Mucosa of descending colon (tissue), 3 donors: ENCODE results near the gene RSPH6A. TPM values are rescaled to one million over a fixed set of nuclear protein-coding genes. Genes with fewer than 3 reads are reported as not detected.
A peak's percentile ranks its signal among the peaks of the same experiment; 100 is the strongest.

ENCODE experiments used
- ATAC-seq: fragments of 200-7000 bp; cut with Tn5 transposase; one replicate; pipeline ENCODE4 v1.9.1; 2020; ENCODE audit warnings: mild to moderate bottlenecking, moderate library complexity
- DNase-seq, 3 donors: peaks; one replicate each; pipeline ENCODE4 v3.0.0-alpha.2; 2020
- H3K36me3 ChIP-seq: fragments of 200-600 bp; one replicate; pipeline ENCODE4 v1.8.0; 2021; ENCODE audit warnings: low read depth, mild to moderate bottlenecking
- H3K4me1 ChIP-seq: fragments of 200-600 bp; one replicate; pipeline ENCODE4 v1.8.0; 2021; ENCODE audit warnings: low read depth, mild to moderate bottlenecking
- H3K4me3 ChIP-seq: fragments of 200-600 bp; one replicate; pipeline ENCODE4 v1.8.0; 2021; ENCODE audit warnings: mild to moderate bottlenecking
- H3K9me3 ChIP-seq: fragments of 200-600 bp; one replicate; pipeline ENCODE4 v1.8.0; 2021; ENCODE audit warnings: mild to moderate bottlenecking
- intact Hi-C, 2 donors: fragments of 100-400 bp; cut with DNase I in 1 of 2; cut with micrococcal nuclease in 1 of 2; formaldehyde crosslinking; loops; one replicate each; pipeline versions ENCODE4 v1.11.0 to v1.11.1; 2022; cut with DNase I, micrococcal nuclease
- total RNA-seq, 3 donors: library from RNA; stranded (reverse); fragmentation: NEBNext Ultra II Directional in 2 of 3; extraction: Animal tissue kit (Norgen Biotek cat#: 25700) in 2 of 3; gene quantifications; one replicate each; pipeline versions ENCODE4 v1.2.1 to v1.2.4, GENCODE V29; 2021 to 2023
- TF ChIP-seq, protein P1 (sequence below): fragments of 200-600 bp; IDR thresholded peaks from one replicate; pipeline ENCODE4 v1.8.0; 2022; ENCODE audit warnings: antibody characterized with exemption, mild to moderate bottlenecking
- donor health status: DM: no; HTN: no; CAD: no; lungs with moderate emphysema.
- donor health status: DM: no; HTN: no; CAD: no.
- donor health status: DM: no; HTN: yes; CAD: no.

RSPH6A gene
- total RNA-seq, 3 donors from 2014 or later = 0.16 to 0.24 (median 0.20) TPM

DNA sequence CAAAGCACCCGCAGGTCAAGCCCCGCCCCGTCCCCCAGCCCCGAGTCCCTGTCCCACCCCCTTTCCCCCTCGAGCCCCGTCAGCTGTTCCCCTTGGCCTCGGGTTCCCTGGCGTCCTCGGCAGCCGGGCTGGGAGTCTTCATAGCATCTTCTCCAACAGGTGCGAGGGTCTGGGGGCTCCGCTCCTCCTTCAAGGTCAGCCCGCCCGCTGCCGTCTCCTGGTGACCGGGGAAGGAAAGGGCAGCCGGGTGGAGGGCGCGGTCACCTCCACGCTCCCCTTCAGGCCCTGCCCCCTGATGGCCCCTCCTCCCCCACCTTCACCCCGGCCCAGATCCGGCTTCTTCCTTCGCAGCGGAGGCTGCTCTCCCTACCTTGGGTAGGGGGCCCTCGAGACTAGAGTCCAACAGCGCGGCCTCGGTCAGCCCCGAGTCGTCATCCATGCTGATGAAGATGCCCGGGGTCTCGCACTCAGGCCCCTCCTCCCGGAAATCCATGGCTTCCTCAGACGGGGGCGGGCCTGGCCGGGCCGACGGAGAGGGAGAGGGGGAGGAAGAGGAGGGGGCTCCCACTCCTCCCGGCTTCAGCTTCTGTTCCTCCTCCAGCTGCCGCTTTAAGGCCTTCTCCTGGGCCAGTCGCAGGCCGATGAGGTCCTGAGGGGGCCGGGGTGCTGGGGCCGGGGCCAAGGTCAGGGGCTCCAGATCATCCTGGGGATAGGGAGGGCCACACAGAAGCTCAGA, 541 bp upstream of the RSPH6A start:
- no peak for ATAC-seq
- Histone ChIP-seq H3K36me3 (no peaks in the 10 kb centered on the region), H3K9me3 (no peaks in the 10 kb centered on the region), H3K4me3 (no peak overlapping the region), H3K4me1 (peaks cover 3% of the 10 kb centered on the region)
- intact Hi-C loops = no loop called here
- peak in 1 of 3 donors; percentile 34 for DNase-seq
- TF ChIP-seq, protein P1, sequence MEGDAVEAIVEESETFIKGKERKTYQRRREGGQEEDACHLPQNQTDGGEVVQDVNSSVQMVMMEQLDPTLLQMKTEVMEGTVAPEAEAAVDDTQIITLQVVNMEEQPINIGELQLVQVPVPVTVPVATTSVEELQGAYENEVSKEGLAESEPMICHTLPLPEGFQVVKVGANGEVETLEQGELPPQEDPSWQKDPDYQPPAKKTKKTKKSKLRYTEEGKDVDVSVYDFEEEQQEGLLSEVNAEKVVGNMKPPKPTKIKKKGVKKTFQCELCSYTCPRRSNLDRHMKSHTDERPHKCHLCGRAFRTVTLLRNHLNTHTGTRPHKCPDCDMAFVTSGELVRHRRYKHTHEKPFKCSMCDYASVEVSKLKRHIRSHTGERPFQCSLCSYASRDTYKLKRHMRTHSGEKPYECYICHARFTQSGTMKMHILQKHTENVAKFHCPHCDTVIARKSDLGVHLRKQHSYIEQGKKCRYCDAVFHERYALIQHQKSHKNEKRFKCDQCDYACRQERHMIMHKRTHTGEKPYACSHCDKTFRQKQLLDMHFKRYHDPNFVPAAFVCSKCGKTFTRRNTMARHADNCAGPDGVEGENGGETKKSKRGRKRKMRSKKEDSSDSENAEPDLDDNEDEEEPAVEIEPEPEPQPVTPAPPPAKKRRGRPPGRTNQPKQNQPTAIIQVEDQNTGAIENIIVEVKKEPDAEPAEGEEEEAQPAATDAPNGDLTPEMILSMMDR = no peak

DNA sequence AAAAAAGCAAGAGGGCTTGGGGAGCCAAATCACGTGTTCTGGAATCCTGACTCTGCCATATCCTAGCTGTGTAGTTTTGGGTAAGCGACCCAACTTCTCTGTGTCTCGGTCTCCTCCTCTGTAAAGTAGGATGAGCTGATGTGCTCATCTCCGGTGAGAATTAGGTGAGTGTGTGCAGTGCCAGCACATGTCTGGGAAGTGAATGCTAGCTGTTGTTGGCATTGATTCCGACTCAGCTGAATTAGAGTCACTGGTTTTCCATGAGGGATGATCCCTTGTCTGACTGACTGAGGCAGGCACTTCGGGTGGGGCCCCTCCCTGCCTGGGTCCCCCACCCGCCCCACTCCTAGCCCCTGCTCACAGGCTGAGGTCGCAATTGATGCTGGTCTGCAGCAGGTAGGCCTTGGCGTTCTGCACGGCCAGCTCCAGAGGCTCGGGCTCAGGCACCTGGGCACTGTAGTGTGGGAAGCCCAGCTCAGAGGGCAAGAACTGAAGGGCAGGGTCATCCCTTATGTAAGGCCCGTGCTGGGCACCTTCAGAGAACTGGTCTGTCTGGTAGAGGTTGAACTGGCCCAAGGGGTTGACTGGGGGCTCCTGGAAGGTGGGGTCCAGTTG, 835 bp downstream of the RSPH6A start:
- no peaks in the 10 kb centered on the region for H3K36me3 ChIP-seq
- TF ChIP-seq, protein P1 = no peak
- ATAC-seq (no peak), DNase-seq (no peak)
- H3K4me1 ChIP-seq = peaks cover 3% of the 10 kb centered on the region
- no peaks in the 10 kb centered on the region for H3K9me3 ChIP-seq
- intact Hi-C loops = no loop called here
- no peak overlapping the region for H3K4me3 ChIP-seq

DNA sequence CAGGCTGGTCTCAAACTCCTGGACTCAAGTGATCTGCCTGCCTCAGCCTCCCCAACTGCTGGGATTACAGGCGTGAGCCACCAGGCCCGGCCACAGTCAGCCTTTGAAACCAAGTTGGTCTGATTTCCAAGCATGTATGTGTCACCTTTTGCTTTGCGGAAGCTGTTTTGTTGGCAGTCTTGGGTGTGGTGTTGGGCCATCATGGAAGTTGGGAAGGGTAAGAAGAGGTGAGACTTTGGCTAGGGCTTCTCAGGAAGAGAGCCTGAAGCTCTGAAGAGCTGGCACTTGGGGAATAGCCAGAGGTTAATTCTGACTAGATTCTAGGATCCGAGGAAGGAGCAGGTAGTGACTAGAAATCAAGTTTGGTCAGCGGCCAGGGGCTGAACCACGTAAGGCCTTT, 2.8 kb downstream of the RSPH6A start:
- TF ChIP-seq, protein P1 = no peak
- Histone ChIP-seq H3K4me1 (peaks cover 3% of the 10 kb centered on the region), H3K36me3 (no peaks in the 10 kb centered on the region), H3K9me3 (no peaks in the 10 kb centered on the region), H3K4me3 (no peak overlapping the region)
- DNase-seq (no peak), ATAC-seq (no peak)
- intact Hi-C loops = no loop called here

DNA sequence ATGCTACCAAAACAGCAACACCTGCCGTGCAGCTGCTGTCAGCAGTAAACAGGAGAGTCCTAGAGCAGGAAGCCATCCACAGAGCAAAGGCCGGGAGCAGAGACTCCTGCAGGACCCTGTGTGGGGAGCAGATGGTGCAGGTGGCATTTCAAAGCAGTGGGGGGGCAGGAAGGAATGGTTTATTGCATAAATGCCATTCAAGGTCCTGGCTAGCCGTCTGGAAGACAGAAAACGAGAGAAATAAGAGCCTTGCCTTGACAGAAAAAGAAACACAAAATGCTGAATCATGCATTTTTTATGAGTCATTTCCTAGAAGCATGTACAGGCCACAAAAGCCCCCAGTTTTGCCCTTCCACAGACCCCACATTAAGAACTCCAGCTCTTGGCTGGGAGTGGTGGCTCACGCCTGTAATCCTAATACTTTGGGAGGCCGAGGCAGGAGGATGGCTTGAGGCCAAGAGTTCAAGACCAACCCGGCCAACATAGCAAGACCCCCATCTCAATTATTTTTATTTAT, 5.4 kb downstream of the RSPH6A start:
- Histone ChIP-seq H3K4me3 (no peak overlapping the region), H3K36me3 (no peaks in the 10 kb centered on the region), H3K9me3 (no peaks in the 10 kb centered on the region), H3K4me1 (no peaks in the 10 kb centered on the region)
- TF ChIP-seq, protein P1 = no peak
- intact Hi-C loops = no loop called here
- ATAC-seq = peak; percentile 78
- DNase-seq = peak in 1 of 3 donors; percentile 31

DNA sequence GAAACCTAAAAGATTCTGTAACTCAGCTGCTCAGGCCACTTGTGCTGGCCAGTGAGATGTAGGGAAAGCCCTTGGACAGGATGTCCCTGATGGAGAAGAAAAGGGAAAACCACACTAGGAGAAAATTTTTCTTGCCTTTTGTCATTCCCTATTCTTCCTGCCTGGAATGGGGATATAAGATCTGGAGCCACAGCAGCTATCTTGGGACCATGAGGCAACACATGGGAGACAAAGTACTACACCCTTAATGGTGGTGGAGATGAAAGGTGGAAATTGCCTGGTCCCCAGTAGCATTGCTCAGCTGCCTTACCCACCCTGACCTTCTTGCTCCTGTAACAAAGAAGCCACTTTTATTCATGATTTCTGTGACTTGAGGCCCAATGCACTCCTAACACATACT, 9.4 kb downstream of the RSPH6A start:
- TF ChIP-seq, protein P1 = no peak
- Histone ChIP-seq H3K36me3 (no peaks in the 10 kb centered on the region), H3K4me1 (no peaks in the 10 kb centered on the region), H3K4me3 (no peak overlapping the region), H3K9me3 (no peaks in the 10 kb centered on the region)
- intact Hi-C loops = no loop called here
- DNase-seq (no peak), ATAC-seq (no peak)
